ENCODE measurements around the gene LGALS4. TPM values are rescaled to one million over a fixed set of nuclear protein-coding genes. Genes with fewer than 3 reads are reported as not detected.
A peak's percentile ranks its signal among the peaks of the same experiment; 100 is the strongest.
"Not testable (repeated sequence)": the region's sequence is repeated elsewhere in the genome, so short reads cannot be mapped to it uniquely, and the experiment has no call there.

Gene LGALS4
- total and polyA plus RNA-seq, 10 donors, result 1.1 to 9.6 (median 3.1) TPM

DNA sequence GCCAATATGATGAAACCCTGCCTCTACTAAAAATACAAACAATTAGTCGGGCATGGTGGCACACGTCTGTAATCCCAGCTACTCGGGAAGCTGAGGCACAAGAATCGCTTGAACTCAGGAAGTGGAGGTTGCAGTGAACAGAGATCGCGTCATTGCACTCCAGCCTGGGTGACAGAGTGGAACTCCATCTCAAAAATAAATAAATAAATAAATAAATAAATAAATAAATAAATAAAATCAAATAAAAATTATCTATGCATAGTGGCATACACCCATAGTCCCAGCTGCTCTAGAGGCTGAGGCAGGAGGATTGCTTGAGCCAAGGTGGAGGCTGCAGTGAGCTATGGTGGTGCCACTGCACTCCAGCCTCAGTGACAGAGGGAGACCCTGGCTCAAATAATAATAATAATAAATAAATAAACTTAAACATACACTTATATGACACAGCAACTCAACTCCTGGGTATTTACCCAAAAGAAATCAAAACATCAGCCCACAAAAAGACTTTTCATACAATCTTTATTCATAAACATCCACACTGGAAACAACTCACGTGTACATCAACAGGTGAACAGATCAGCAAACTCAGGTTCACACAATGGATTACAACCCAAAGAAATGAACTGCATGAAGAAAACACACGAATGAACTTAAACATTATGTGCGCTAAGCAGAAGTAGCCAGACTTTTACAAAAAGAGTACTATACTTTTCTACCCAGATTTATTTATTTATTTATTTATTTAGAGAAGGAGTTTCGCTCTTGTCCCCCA is 46.3 kb downstream of the LGALS4 start:
- Histone ChIP-seq H3K4me1 (peaks cover 0 to 15% (median 12%) of the 10 kb centered on the region in 6 donors), H3K36me3 (no peaks in the 10 kb centered on the region), H3K27ac (no peak overlapping the region), H3K9me3 (no peaks in the 10 kb centered on the region), H3K27me3 (replicated peaks in 1 of 7) (no peaks in the 10 kb centered on the region), H3K4me3 (no peak overlapping the region)
- intact Hi-C loops (cut with DNase I; ENCODE audit: low total_unique reads), result no loop called here
- peak; percentile 7 for DNase-seq
- WGBS, 5 donors, result 85 to 94% (median 89%) methylated on average over 10 of the region's 10 CpGs
- TF ChIP-seq POLR2A (IDR thresholded peaks at IDR 0.05) (no peak), POLR2AphosphoS5 (IDR thresholded peaks at IDR 0.05) (no peak)
- TF ChIP-seq, protein P1, sequence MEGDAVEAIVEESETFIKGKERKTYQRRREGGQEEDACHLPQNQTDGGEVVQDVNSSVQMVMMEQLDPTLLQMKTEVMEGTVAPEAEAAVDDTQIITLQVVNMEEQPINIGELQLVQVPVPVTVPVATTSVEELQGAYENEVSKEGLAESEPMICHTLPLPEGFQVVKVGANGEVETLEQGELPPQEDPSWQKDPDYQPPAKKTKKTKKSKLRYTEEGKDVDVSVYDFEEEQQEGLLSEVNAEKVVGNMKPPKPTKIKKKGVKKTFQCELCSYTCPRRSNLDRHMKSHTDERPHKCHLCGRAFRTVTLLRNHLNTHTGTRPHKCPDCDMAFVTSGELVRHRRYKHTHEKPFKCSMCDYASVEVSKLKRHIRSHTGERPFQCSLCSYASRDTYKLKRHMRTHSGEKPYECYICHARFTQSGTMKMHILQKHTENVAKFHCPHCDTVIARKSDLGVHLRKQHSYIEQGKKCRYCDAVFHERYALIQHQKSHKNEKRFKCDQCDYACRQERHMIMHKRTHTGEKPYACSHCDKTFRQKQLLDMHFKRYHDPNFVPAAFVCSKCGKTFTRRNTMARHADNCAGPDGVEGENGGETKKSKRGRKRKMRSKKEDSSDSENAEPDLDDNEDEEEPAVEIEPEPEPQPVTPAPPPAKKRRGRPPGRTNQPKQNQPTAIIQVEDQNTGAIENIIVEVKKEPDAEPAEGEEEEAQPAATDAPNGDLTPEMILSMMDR (IDR thresholded peaks at IDR 0.05 in 8 of 11, conservative IDR thresholded peaks at IDR 0.05 in 3 of 11), result no peak

DNA sequence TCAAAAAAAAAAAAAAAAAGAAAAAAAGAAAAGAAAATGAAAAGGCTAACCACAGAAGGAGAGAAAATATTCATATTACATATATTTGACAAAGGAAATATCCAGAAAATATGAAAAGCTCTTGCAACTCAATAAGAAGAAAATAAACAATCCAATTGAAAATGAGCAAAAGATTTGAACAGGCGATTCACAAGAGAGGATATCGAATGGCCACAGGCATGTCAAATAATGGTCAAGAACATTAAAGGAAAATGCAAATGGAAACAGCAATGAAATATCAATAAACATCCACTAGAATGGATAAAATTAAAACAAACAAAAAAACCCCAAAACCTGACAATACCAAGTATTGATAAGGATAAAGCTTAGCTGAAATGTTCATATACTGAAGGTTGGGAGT is 47.5 kb downstream of the LGALS4 start:
- Histone ChIP-seq H3K4me1 (peaks cover 0 to 15% (median 12%) of the 10 kb centered on the region in 6 donors), H3K9me3 (no peaks in the 10 kb centered on the region), H3K36me3 (no peaks in the 10 kb centered on the region), H3K27me3 (replicated peaks in 1 of 7) (no peaks in the 10 kb centered on the region), H3K27ac (no peak overlapping the region), H3K4me3 (no peak overlapping the region)
- intact Hi-C loops (cut with DNase I; ENCODE audit: low total_unique reads), result no loop called here
- TF ChIP-seq, protein P1 (IDR thresholded peaks at IDR 0.05 in 8 of 11, conservative IDR thresholded peaks at IDR 0.05 in 3 of 11), result no peak
- TF ChIP-seq POLR2A (IDR thresholded peaks at IDR 0.05), result no peak
- no peak for TF ChIP-seq POLR2AphosphoS5 (IDR thresholded peaks at IDR 0.05)
- 96 to 98% (median 97%) methylated on average over 2 of the region's 2 CpGs for WGBS, 5 donors
- no peak for DNase-seq

DNA sequence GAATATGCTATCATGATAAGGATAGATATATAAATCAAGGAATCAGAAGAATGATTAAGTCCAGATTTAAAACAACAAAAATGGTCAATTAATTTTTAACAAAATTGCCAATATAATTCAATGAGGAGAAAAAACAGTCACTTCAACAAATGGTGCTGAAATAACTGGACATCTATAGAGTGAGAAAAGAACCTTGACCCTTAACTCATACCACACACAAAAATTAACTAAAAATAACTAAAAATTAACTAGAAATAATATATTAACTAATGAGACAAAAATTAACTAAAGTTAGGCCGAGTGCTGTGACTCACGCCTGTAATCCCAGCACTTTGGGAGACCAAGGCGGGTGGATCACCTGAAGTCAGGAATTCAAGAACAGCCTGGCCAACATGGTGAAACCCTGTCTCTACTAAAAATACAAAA is 48.9 kb downstream of the LGALS4 start:
- intact Hi-C loops (cut with DNase I; ENCODE audit: low total_unique reads), result no loop called here
- no peak for DNase-seq
- H3K4me1 ChIP-seq, result peaks cover 0 to 8% (median 0%) of the 10 kb centered on the region in 6 donors
- H3K4me3 ChIP-seq, result no peak overlapping the region
- TF ChIP-seq POLR2AphosphoS5 (IDR thresholded peaks at IDR 0.05) (no peak), POLR2A (IDR thresholded peaks at IDR 0.05) (no peak)
- TF ChIP-seq, protein P1 (IDR thresholded peaks at IDR 0.05 in 8 of 11, conservative IDR thresholded peaks at IDR 0.05 in 3 of 11), result no peak
- H3K9me3 ChIP-seq, result no peaks in the 10 kb centered on the region
- WGBS, 5 donors, result 93 to 99% (median 96%) methylated on average over 3 of the region's 3 CpGs
- no peak overlapping the region for H3K27ac ChIP-seq
- H3K27me3 ChIP-seq (replicated peaks in 1 of 7), result no peaks in the 10 kb centered on the region
- H3K36me3 ChIP-seq, result no peaks in the 10 kb centered on the region

DNA sequence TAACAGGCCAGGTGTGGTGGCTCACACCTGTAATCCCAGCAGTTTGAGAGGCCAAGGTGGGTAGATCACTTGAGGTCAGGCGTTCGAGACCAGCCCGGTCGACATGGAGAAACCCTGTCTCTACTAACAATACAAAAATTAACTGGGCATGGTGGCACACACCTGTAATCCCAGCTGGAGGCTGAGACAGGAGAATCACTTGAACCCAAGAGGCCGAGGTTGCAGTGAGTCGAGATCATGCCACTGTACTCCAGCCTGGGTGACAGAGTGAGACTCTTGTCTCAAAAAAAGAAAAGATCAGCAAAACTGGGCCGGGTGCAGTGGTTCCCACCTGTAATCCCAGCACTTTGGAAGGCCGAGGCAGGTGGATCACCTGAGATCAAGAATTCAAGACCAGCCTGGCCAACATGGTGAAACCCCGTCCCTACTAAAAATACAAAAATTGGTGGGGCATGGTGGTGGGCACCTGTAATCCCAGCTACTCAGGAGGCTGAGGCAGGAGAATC is 50.8 kb downstream of the LGALS4 start:
- H3K27me3 ChIP-seq (replicated peaks in 1 of 7); H3K4me3 ChIP-seq; H3K36me3 ChIP-seq; H3K27ac ChIP-seq; H3K9me3 ChIP-seq; intact Hi-C loops (cut with DNase I; ENCODE audit: low total_unique reads); H3K4me1 ChIP-seq; DNase-seq: not testable (repeated sequence)
- 93 to 96% (median 95%) methylated on average over 9 of the region's 9 CpGs for WGBS, 5 donors

DNA sequence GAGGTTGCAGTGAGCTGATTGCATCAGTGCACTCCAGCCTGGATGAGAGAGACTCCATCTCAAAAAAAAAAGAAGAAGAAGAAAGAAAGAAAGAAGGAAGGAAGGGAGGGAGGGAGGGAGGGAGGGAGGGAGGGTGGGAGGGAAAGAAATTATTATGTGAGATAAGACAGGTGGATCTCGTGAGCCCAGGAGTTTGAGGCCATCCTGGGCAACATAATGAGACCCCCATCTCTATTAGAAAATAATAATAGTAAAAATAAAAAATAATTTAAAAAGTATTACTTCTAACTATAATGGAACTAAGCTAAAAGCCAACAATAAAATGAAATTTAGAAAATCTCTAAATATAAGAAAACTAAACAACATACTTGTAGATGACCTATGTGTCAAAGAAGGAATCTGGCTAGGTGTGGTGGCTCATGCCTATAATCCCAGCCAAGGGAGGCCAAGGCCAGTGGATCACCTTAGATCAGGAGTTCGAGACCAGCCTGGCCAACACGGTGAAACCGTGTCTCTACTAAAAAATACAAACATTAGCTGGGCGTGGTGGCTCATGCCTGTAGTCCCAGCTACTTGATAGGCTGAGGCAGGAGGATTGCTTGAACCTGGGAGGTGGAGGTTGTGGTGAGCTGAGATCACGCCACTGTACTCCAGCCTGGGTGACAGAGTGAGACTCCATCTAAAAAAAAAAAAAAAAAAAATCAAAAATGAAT is 51.8 kb downstream of the LGALS4 start:
- H3K4me1 ChIP-seq; H3K27ac ChIP-seq; H3K4me3 ChIP-seq; H3K27me3 ChIP-seq (replicated peaks in 1 of 7); H3K36me3 ChIP-seq; intact Hi-C loops (cut with DNase I; ENCODE audit: low total_unique reads); H3K9me3 ChIP-seq; DNase-seq: not testable (repeated sequence)
- 66 to 88% (median 78%) methylated on average over 6 of the region's 6 CpGs for WGBS, 5 donors

All from spleen (tissue), 11 donors.